GM15510 (cell line): ENCODE measurements around the gene MYO7B.

ENCODE experiments used
- POLR2A ChIP-seq: IDR thresholded peaks from 3 replicates; pipeline ENCODE4 v1.6.1; 2011; ENCODE audit warnings: borderline replicate concordance; ENCODE audit not compliant: insufficient read length; ENCODE audit errors: extremely low read depth

MYO7B gene

GRCh38 chr2:127641133-127641532 is 105.7 kb downstream of the MYO7B start:
- no peak for TF ChIP-seq POLR2A

DNA sequence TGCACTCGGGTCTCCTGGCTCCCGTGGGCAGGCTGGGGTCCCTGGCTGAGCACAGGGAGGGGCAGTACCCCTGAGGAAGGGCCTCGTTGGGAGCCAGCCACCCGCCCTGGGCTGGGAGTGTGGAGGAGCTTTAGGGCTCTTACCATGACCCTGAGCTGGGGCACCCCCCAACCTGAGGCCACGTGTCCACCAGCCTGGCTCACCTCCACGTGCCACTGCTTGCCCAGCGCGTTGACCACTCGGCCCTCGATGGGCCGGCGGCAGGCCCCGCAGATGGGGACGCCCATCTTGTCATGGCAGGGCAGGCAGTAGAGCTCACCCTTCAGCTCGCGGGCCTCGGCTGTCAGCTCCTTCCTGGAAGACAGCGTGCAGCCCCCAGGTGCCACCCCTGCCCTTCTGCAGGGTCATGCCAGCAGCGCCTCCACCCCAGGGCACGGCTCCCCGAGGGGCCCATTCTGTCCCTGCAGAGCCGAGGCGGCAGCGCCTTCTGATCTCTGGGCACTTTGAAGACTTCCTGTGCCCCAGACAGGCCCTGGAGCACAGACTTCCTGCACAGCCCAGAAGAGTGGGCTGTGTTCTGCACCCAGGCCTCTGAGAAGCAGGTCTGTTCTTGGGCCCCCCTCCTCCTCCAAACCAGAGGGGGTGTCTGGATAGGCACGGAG is 106.5 kb downstream of the MYO7B start:
- no peak for TF ChIP-seq POLR2A

DNA sequence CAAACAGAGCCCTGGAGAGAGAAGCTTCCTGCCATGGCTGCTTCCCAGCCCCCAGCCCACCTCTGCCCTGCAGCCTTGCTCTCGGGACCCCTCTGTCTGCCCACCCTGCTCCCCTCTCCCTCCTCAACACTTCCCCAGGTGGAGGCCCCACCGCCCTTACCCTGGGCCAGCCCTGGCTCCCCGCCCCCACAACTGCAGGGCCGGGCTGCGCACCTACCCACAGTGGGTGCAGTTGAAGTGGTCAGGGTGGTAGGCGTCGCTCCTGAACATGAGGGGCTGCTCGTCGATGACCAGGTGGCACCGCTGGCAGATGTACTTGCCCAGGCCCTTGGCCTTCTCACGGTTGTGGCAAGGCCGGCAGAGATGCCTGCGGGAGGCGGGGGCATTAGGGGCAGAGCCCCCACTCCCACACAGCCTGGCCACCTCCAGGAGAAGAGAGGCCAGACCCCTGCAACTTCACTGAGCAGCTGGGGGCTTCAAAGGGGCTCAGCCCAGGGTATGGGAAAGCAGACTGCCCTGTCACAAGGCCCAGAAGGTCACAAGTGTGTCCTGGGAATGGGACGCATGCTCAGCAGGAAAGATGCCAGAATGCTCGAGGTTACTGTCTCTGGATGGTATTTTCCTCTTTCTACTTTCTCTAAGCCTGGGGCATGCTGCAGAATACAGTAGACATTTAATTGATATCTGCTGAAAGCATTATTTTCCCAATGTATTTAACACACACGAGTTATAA is 107.4 kb downstream of the MYO7B start:
- no peak for TF ChIP-seq POLR2A

GRCh38 chr2:127643439-127644065 is 108.1 kb downstream of the MYO7B start:
- TF ChIP-seq POLR2A, result no peak

DNA sequence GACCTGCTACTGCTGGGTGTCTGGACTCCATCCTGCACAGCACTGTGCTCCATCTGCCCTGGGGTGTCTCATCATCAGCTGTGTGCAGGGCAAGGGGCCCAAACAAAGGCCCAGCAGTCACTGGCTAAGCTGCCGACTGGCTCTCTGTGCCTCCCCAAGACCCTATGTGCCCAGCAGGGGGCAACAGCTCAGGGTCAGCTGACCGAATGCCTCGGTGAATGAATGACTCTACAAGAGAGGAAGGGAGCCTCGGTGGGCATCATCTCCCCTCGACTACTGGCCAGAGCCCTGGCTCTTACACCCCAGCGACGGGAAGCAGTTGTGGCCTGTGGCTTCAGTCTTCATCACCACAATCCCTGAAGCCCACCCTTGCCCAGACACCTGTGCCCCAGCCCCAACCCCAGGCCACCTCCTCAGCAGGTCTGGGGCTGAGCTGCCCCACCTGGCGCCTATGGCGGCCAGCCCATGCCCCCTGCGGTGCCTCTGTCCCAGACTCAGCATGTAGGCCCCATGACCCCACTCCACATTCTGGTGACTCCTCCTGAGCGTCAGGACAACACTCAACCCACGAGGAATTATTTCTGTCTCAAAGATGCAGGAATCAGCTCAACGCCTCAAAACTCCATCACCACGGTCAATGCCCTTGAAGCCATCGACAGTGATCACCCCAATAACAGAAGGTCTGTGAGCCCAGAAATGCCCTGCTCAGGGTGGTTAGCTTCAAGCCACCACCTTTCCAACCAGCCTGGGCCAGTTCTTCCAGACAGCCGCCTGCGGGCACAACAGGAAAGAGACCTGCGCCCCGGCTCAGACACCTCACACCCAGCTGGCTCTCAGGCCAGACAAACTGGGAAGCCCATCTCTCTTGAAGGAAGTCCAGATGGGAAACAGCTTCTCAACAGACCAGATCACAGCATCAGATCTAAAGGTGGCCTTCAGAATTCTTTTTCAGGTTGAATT is 108.9 kb downstream of the MYO7B start:
- TF ChIP-seq POLR2A, result no peak

DNA sequence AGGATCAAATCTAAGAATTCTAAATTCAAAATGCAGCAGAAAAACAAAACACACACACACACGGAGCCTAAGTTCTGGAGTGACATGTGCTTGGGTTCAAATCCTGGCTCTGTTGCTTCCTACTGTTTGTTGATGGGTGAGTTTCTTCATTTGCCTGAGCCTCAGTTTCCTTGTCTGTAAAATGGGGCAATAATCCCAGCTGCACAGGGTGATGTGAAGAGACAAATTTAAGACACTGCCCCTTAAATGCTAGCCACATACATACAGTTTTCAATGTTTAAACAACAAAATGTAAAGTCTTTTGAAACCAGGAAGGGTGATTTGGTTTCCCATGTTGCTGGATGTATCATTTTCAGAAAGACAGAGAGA is 109.5 kb downstream of the MYO7B start:
- no peak for TF ChIP-seq POLR2A

DNA sequence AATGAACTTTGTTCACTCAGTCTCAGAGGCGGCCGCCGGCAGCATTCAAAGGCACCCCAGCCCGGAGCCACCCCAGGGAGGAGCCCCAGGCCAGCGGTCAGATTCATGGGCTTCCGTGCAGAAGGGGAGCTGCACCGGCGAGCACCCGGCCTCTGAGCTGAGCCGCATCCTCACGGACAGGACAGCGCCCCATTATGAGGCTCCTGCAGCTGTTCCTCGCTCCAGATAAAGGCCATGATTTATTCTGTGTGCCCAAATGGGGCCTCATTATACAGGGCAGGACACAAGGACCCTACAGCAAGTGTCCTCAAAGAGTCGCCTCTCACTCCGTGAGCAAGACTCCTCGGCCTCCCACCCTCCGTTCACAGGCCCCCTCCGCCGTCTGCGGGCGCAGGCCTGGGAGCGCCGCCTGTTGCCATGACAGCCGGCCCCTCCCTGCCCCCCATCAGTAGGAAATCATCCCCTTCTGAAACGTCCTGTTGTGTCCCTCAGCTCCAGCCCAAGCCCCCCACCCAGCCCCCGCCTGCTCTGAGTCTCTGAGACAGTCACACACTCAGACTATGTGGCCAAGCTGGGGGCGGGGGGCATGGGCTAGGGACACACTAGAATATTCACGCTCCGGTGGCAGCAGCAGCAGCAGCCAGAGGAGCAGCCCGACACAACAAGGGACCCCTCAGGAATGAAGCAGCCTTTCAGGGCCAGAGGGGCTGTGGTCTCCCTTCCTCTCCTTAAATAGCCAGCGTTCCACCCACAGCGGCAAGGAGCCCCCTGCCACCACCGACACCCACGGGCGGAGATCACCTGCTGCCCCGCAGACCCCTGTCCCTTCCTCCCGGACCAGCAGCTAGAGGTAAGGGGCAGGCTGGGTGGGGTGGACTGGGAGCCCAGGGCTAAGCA is 110.2 kb downstream of the MYO7B start, which contains the start of gene GPR17:
GPR17 (plus strand) TSS at position 759 of the 897 bp plus-strand sequence. CDS start 4,583 bp downstream, outside the sequence.
- TF ChIP-seq POLR2A, result no peak

DNA sequence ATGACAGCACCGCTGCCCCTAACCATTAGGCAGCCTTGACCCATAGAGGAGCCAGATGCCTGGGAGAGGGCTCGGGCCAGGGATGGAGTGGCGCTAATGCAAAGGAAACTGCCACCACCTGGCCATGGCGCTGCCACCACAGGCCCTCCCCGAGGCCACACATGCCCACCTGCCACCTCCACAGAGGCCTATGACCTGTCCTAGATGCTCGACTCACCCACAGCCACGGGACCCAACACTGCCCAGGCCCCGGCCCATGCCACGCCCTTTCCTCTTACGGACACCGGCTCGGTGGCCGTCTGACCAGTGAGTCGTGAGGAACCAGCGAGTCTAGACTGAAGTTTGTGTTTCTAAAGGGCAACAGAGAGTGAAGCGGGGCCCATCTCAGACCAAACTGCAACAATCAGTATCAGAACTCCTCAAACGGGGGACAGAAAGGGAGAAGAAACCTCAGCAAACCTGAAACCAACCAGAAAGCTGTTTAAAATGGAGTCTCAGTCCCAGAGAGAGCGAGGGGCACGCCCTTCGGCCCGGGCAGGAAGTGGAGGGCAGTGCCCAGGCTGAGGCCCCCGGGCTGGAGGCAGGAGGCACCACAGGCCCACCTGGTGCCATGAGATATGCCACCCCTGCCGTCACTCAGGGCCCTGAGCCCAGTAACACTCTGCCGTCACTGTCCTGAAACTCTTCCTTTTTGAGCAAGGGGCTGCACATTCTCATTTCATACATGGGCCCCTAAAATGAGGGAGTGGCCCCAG is 111.2 kb downstream of the MYO7B start:
- no peak for TF ChIP-seq POLR2A

- TF ChIP-seq POLR2A, result no peak
Measured at GRCh38 chr2:127647242-127648190, 112.0 kb downstream of the MYO7B start.

DNA sequence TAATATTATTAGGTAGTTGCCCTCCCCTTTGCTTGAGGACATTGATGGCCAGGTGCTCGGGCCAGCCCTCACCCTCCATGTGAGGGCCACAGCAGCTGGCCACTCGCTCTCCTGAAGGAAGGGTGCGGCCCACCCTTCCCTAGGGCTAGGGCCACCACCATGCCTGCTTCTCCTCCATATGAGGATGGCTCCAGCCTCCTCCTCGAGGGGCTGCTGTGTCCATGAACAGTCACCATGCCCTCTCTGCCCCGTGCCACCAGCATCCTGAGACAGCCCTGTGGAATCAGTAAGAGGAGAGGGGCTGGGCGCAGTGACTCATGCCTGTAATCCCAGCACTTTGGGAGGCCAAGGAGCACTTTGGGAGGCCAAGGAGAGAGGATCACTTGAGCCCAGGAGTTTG is 112.8 kb downstream of the MYO7B start:
- TF ChIP-seq POLR2A, result no peak

DNA sequence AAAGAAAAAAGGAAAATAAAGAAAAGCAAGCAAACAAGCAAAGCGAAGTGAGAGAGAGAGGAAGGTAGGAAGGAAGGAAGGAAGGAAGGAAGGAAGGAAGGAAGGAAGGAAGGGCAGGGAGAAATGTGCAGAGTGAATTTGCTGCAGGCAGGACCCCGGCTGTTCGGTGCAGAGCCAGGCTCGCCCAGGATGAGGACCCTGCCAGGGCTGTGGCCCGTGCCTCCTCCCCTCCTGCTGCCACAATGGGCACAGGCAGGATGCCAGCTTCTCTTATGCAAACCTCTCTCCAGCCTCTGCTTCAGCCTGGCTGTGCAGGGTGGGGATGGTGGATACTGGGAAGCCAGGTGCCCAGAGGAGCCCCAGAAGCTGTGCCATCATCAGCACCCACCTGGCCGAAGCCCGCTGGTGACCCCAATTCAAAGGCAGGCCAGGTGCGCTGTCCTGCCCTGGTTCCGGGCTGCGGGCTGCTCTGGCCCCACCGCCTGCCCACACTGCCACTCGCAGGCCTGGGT is 113.7 kb downstream of the MYO7B start:
- TF ChIP-seq POLR2A, result no peak

- TF ChIP-seq POLR2A, result no peak
Measured at GRCh38 chr2:127649684-127650040, 114.2 kb downstream of the MYO7B start.
